ENCODE results near the gene CHKB. TPM values are rescaled to one million over a fixed set of nuclear protein-coding genes. Genes with fewer than 3 reads are reported as not detected.

Gene CHKB
- total and polyA plus RNA-seq, 8 donors: 20.4 to 283 (median 31.7) TPM

- ATAC-seq (peak in 1 of 4 donors; percentile 6), DNase-seq (peak in 2 of 6 donors; percentile 33 to 67), FAIRE-seq (no peak)
- no peak for TF ChIP-seq CTCF (IDR thresholded peaks at IDR 0.05)
- Histone ChIP-seq H3K4me1 (peaks cover 0 to 4% (median 0%) of the 10 kb centered on the region in 3 donors), H3K36me3 (no peaks in the 10 kb centered on the region), H3K4me3 (peak overlapping the region in 2 of 4 donors; percentile 16 to 37), H3K9me3 (no peaks in the 10 kb centered on the region), H3K27me3 (peaks cover 0 to 4% (median 1%) of the 10 kb centered on the region in 4 donors), H3K27ac (no peak overlapping the region)
- 53 to 64% methylated on average over 62 to 68 of the region's 68 CpGs for WGBS, 2 donors
- intact Hi-C loops (cut with DNase I): no loop called here
These were observed 33.5 kb downstream of the CHKB start for GRCh38 chr22:50548921-50549790.

DNA sequence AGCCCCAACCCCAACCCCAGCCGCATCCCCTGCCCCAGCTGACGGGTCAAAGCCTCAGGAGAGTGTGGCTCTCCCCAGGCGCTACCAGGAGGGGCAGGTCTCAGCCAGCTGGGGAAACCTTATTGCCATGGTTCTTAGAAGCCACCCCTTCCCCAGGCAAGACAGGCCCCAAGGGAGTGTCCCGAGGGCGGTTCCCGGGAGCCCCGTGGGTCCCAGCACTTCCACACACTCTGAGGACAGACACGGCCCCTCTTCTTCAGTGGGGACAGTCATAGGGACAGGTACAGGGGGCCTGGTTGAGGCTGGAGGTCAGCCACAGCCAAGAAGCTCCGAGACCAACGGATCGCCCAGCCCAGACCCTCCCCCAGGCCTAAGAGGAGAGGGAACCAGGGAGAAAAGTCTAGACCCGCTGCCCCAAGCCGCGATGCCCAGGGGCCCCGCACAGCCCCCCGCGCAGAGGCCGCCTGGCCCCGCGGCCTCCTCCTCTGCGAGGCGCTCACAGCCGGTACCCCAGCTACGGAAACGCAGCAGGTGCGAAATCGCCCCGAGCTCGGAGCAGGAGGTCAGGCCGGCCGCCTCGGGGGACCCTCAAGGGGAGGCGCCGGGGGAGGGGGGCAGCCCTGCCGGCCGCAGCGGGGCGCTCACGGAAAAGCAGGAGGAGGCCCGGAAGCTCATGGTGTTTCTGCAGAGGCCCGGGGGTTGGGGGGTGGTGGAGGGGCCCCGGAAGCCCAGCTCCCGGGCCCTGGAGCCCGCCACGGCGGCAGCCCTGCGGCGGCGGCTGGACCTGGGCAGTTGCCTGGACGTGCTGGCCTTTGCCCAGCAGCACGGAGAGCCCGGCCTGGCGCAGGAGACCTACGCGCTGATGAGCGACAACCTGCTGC is 34.4 kb downstream of the CHKB start:
- WGBS, 2 donors: 18 to 27% methylated on average over 37 to 56 of the region's 56 CpGs
- intact Hi-C loops (cut with DNase I): no loop called here
- Histone ChIP-seq H3K27ac (no peak overlapping the region), H3K4me1 (peaks cover 0 to 4% (median 0%) of the 10 kb centered on the region in 3 donors), H3K36me3 (no peaks in the 10 kb centered on the region), H3K4me3 (peak overlapping the region in 2 of 4 donors; percentile 16 to 37), H3K27me3 (peaks cover 0 to 4% (median 1%) of the 10 kb centered on the region in 4 donors), H3K9me3 (no peaks in the 10 kb centered on the region)
- TF ChIP-seq CTCF (IDR thresholded peaks at IDR 0.05): no peak
- FAIRE-seq: no peak
- ATAC-seq: peak; percentile 14 to 44 (median 30)
- DNase-seq: peak in 4 of 6 donors; percentile 46 to 76 (median 66)

- Histone ChIP-seq H3K4me3 (no peak overlapping the region), H3K27ac (no peak overlapping the region), H3K4me1 (peaks cover 0 to 4% (median 0%) of the 10 kb centered on the region in 3 donors), H3K9me3 (no peaks in the 10 kb centered on the region), H3K36me3 (no peaks in the 10 kb centered on the region), H3K27me3 (peaks cover 0 to 4% (median 1%) of the 10 kb centered on the region in 4 donors)
- DNase-seq (peak in 2 of 6 donors; percentile 24 to 79), FAIRE-seq (no peak), ATAC-seq (no peak)
- intact Hi-C loops (cut with DNase I): no loop called here
- no peak for TF ChIP-seq CTCF (IDR thresholded peaks at IDR 0.05)
- 27 to 36% methylated on average over 25 to 35 of the region's 35 CpGs for WGBS, 2 donors
These were observed 35.2 kb downstream of the CHKB start for GRCh38 chr22:50547263-50547985.

GRCh38 chr22:50546326-50547262 is 36.1 kb downstream of the CHKB start:
- Histone ChIP-seq H3K4me1 (peaks cover 0 to 4% (median 0%) of the 10 kb centered on the region in 3 donors), H3K9me3 (no peaks in the 10 kb centered on the region), H3K4me3 (no peak overlapping the region), H3K27me3 (peaks cover 0 to 4% (median 1%) of the 10 kb centered on the region in 4 donors), H3K36me3 (no peaks in the 10 kb centered on the region), H3K27ac (no peak overlapping the region)
- intact Hi-C loops (cut with DNase I): no loop called here
- no peak for TF ChIP-seq CTCF (IDR thresholded peaks at IDR 0.05)
- peak in 2 of 6 donors; percentile 34 to 68 for DNase-seq
- WGBS, 2 donors: 49 to 63% methylated on average over 40 to 78 of the region's 78 CpGs
- ATAC-seq: no peak
- FAIRE-seq: no peak
